Thoracic aorta (tissue), 2 donors: ENCODE measurements around the gene SCP2D1. TPM values are rescaled to one million over a fixed set of nuclear protein-coding genes. Genes with fewer than 3 reads are reported as not detected.

Experiments
- ATAC-seq: fragments of 150-250 bp; one replicate; pipeline ENCODE4 v1.8.0; 2017; ENCODE audit warnings: low read depth; ENCODE audit not compliant: insufficient number of reproducible peaks, low FRiP score
- DNase-seq: peaks from one replicate; pipeline ENCODE4 v3.0.0-alpha.2; 2020; ENCODE audit warnings: low spot score
- H3K27ac ChIP-seq, 2 donors: fragments of 200-600 bp; sonication (generic); 1 replicate in 1 of 2; 2 replicates in 1 of 2; pipeline ENCODE4 v1.5.1; 2016; ENCODE audit warnings: mild to moderate bottlenecking in 2 of 2, moderate library complexity in 2 of 2
- H3K27me3 ChIP-seq: fragments of 200-600 bp; sonication (generic); replicated peaks from 2 replicates; pipeline ENCODE4 v1.6.0; 2016; ENCODE audit warnings: mild to moderate bottlenecking; ENCODE audit not compliant: insufficient read depth
- H3K36me3 ChIP-seq: fragments of 200-600 bp; sonication (generic); one replicate; pipeline ENCODE4 v1.5.1; 2016
- H3K4me1 ChIP-seq, 2 donors: fragments of 200-600 bp; sonication (generic); 1 replicate in 1 of 2; 2 replicates in 1 of 2; pipeline versions ENCODE4 v1.5.1 to v1.6.0; 2016; ENCODE audit warnings: low read depth in 2 of 2, mild to moderate bottlenecking in 1 of 2; ENCODE audit not compliant: control insufficient read depth in 1 of 2
- H3K4me3 ChIP-seq: fragments of 200-600 bp; sonication (generic); 2 replicates; pipeline ENCODE4 v1.5.1; 2016; ENCODE audit warnings: mild to moderate bottlenecking
- H3K9me3 ChIP-seq: fragments of 200-600 bp; sonication (generic); 2 replicates; pipeline ENCODE4 v1.5.1; 2016
- CTCF ChIP-seq: fragments of 200-600 bp; sonication (generic); IDR thresholded peaks from one replicate; pipeline ENCODE4 v1.5.1; 2019; ENCODE audit warnings: antibody characterized with exemption
- total RNA-seq, 2 donors: library from RNA; depleted of rRNA; stranded (reverse); fragments of >200 nt; gene quantifications; one replicate each; pipeline versions ENCODE4 v1.1.0 to v1.2.3, GENCODE V29; 2016

The SCP2D1 gene
- total RNA-seq, 2 donors from 2014 or later, result not detected

- no peak overlapping the region for H3K4me3 ChIP-seq
- H3K4me1 ChIP-seq, result peaks cover 5 to 37% of the 10 kb centered on the region in 2 donors
- H3K36me3 ChIP-seq, result no peaks in the 10 kb centered on the region
- DNase-seq, result no peak
- TF ChIP-seq CTCF, result no peak
- H3K27me3 ChIP-seq, result no peaks in the 10 kb centered on the region
- no peak for ATAC-seq
- H3K9me3 ChIP-seq, result no peaks in the 10 kb centered on the region
- H3K27ac ChIP-seq, result peak overlapping the region; percentile 83 to 84
Measured at GRCh38 chr20:18858816-18859215, 45.2 kb downstream of the SCP2D1 start.

Other genes starting within 250 kb of the SCP2D1 start
- gene SMIM26, start 246.4 kb upstream of the SCP2D1 start, total RNA-seq, result 100 to 1,000 TPM in 1 of 2 donors, 10 to 100 TPM in 1; 47.5 to 113 TPM
- 10 to 100 TPM; 29.6 to 36.9 TPM for gene DTD1, start 225.7 kb upstream of the SCP2D1 start, total RNA-seq